HG03558 (cell line): ENCODE data around the gene ADGRG1.
"Not testable (repeated sequence)": the region's sequence is repeated elsewhere in the genome, so short reads cannot be mapped to it uniquely, and the experiment has no call there.

Experiments used
- ATAC-seq: cut with Tn5 transposase; IDR thresholded peaks from one replicate; pipeline ENCODE4 v1.9.1; 2021; ENCODE audit warnings: moderate number of reproducible peaks; ENCODE audit not compliant: unreplicated experiment; ENCODE audit errors: extremely low read depth

The ADGRG1 gene

DNA sequence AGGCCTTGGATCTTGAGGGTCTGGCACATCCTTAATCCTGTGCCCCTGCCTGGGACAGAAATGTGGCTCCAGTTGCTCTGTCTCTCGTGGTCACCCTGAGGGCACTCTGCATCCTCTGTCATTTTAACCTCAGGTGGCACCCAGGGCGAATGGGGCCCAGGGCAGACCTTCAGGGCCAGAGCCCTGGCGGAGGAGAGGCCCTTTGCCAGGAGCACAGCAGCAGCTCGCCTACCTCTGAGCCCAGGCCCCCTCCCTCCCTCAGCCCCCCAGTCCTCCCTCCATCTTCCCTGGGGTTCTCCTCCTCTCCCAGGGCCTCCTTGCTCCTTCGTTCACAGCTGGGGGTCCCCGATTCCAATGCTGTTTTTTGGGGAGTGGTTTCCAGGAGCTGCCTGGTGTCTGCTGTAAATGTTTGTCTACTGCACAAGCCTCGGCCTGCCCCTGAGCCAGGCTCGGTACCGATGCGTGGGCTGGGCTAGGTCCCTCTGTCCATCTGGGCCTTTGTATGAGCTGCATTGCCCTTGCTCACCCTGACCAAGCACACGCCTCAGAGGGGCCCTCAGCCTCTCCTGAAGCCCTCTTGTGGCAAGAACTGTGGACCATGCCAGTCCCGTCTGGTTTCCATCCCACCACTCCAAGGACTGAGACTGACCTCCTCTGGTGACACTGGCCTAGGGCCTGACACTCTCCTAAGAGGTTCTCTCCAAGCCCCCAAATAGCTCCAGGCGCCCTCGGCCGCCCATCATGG, 35.7 kb downstream of the ADGRG1 start:
- ATAC-seq: no peak

- ATAC-seq: no peak
Measured at GRCh38 chr16:57664662-57665025, 36.2 kb downstream of the ADGRG1 start.

DNA sequence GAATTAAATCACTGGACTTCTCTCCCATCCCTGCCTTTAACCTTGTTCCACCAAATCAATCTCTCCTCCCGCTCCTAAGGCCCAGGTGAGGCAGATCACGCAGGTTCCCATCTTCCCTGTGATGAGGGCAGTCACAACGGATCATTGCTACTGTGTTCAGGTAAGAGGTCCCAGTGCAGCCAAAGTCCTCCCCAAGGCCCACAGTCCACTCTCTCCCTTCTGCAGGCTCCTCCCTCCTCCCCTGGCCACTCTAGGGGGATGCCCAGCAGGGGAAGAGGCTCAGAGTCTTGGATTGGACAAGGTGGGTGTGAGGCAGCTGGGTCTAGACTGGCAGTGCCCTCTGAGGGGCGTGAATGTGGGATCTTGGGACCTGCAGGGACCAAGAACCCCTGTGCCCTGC, 37.1 kb downstream of the ADGRG1 start:
- no peak for ATAC-seq

DNA sequence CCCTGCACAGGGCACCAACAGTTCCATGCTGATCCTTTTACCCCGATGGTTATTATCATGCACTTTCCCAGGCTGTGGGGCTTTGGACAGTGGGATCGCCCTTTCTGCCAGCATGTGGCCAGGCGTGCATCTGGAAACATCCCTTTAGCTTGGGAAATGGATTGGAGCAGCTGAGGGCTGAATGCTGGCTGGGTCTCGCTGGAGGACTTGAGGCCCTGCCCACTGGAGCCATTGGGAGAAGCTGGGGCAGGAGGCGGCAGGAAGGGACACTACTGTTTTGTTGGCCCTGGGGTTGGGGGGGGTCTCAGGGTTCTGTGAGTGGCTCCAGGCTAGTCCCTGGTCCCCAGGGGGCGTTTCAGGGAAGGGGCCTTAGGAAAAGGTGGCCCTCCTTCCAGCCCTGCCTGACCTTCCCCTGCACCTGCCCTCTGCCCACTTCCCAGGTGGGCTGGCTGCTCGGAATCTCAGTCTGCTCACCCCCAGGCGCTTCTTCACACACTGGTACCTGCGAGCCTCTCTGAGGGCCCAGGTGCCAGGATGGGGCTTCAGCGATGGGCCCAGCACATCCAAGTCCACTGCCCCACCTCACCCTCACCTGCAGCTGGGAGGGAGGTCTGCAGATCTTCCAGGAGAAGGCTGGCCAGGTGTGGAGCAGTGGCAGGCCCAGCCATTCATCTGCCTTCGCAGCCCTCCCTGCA, 38.1 kb downstream of the ADGRG1 start:
- no peak for ATAC-seq

DNA sequence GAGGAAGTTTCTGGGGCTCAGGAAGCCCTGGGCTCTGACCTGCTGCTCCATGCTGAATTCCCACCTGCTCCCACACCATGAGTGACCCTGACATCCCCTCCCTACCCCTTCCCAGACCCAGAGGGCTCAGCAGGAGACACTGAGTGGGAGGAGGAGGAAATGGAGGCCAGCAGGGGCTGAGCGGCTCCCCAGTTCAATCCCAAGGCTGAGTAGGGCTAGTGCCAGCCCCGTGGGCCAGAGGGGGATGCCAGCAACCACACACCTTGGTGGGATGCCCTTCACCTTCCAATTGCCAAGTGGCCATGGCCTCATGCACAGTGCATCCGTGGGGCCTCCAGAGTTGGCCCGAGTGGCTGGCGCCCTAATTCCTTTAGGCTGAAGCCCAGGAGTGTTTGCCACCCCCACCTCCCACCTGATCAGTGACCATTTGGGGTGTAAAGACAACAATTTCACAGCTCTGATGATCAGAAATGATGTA, 38.7 kb downstream of the ADGRG1 start:
- no peak for ATAC-seq

DNA sequence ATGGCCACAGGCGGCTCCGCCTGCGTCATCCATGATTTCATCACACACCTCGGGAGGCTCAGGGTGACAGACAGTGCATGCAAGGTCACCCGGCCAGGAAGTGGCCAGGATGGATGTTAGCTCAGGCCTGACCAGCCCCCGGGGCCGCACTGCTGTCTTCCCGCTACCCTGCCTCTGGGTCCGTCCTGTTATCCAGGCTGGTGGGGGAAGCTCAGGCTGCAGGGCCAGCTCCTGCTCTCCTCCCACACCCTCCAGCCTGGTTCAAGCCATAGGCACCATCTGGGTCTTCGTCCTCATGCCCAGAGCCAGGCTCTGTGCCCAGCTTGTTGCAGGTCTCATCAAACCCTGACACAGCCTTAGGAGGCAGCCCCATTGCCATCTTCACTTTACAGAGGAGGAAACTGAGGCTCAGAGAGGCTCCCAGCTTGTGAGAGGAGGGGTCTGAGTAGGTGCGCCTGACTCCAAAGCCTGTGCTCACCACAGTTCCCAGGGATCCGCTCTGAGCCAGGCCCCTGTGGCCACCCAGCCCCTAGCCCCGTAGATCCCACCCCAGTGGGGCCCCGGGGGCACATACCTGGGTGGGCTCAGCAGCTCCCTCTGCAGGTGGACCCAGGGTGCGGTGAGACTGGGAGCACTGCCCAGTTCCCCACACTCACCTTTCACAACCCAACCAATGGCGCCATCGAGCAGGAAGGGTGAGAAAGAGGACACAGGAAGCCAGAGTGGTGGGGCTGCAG, 39.3 kb downstream of the ADGRG1 start:
- no peak for ATAC-seq

- ATAC-seq: no peak
Measured at GRCh38 chr16:57668263-57668571, 39.8 kb downstream of the ADGRG1 start, which contains the start of gene ADGRG3. TSS of gene ADGRG3 (plus strand) at chr16:57668306. CDS start at chr16:57668348, 42 bp downstream.

DNA sequence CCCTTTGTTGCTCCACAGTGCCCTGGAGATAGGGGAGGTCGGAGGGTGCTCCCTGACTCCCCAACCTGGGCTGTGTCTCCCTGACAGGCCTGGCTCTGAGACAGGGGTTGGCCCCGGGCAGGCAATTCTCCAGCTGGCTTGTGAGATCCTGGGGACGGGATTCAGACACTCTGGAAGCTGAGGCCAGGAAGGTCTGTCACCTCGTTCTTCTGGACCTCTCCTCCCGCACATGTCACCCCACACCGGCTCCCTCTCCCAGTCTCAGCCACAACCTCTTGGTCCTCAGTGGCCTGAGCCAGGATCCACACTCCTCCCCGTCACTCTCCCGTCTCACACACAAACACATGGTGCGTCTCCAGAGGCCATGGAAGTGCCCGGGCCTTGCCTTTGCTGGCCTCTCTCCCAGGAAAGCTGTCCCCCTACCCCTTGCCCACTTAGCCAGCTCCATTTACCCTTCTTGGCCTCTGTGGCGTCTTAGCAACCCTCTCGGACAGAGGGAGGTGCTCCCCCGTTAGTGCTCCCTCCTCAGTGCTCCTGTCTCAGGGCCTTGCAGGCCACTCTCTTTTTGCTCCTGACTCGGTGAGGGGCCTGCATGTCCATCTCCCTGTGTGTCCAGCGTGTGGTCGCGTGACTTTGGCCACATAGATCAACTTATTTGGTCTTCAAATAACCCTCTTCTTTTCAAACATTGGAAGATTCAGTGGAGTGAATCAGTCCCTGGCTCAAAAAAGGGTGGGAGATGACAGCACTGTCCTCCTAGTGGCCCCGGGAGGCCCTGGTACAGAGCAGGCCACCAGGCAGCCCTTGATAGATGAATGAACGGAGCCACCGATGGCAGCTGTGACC, 40.4 kb downstream of the ADGRG1 start:
- ATAC-seq: no peak

- no peak for ATAC-seq
Measured at GRCh38 chr16:57669476-57670162, 41.2 kb downstream of the ADGRG1 start.

- no peak for ATAC-seq
Measured at GRCh38 chr16:57670196-57670595, 41.8 kb downstream of the ADGRG1 start.

DNA sequence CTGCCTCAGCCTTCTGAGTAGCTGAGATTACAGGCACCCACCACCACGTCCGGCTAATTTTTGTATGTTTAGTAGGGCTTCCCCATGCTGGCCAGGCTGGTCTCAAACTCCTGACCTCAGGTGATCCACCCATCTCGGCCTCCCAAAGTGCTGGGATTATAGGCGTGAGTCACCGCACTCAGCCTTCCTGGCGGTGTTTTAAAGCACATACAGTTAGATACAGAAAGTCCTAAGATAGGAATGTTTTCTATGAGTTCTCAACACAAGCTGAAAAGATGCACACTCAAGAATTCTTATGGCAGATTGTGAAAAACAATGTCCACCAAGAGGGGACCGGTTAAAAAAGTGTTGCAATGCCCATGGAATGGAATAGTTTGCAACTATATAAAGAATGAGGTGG, 43.0 kb downstream of the ADGRG1 start:
- ATAC-seq: not testable (repeated sequence)

DNA sequence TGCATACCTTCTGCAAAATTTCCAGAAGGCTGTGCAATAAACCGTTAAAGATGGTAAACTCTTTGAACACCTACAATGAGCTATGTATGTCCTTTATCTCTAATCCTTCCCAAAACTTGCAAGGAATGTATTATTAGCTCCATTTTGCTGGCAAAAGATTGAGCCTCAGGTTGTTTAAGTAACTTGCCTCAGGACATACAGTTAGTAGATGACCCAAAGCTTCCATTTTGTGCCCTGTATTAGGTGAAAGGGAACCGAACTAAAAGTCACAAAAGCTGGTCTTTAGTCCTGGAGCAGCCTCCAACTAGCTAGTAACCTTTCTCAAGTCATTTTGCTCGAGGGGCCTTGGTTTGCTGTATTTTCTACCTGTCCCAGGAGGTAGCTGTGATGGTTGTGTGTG, 44.0 kb downstream of the ADGRG1 start:
- ATAC-seq: no peak

GRCh38 chr16:57672824-57673223, 44.4 kb downstream of the ADGRG1 start:
- ATAC-seq: no peak

- ATAC-seq: no peak
Measured at GRCh38 chr16:57675741-57676551, 47.5 kb downstream of the ADGRG1 start.

- no peak for ATAC-seq
Measured at GRCh38 chr16:57676553-57677085, 48.2 kb downstream of the ADGRG1 start.

DNA sequence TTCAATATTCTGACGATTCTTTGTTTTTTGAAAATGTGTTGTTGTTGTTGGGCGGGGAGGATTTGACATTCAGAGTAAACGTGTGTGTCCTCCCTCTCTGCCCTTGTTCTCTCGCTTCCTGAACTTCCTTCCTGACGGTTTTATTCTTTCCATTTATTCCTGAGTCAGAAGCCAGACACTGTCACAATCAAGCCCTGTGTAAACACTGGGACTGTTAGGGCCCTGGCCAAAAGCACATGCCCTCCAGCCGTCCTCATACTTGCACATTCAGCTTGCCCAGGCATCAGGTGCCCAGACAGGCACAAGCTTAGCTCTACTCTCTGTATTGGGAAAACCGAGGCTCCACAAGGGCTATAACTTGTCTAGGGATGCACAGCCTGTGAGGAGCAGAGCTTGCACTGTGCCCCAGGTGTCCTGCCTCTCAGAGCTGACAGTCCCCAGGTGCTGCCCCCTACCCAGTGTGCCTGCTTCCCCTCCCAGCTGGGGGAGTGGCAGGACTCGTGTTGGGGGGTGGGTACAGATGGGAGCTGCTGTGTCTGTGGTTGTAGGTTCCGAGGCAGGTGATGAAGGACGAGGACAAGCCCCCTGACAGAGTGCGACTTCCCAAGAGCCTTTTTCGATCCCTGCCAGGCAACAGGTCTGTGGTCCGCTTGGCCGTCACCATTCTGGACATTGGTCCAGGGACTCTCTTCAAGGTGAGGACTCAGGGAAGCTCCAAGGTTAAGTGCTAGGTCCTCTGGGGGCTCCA, 49.4 kb downstream of the ADGRG1 start:
- ATAC-seq: no peak

GRCh38 chr16:57679016-57679415, 50.6 kb downstream of the ADGRG1 start:
- no peak for ATAC-seq
